ENCODE data around the gene AOPEP.

DNA sequence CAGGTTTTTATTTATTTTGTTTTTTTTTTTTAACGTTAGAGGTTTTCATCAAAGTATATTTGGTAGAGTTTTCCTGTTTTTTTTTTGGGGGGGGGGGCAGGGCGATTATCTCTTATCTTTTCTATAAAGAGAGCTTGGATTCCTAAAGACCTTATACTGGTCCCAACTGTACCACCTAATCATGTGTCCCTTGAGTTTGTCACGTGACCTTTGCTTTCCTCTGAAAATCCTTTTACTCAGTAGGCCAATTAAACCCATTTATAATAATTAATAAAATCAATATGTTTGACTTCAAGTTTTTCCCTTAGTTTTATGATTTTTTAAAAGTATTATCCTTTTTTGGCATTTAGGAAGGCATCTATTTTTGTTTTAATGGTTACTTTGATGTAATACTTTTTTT is 286.4 kb downstream of the AOPEP start:
- TF ChIP-seq, protein P1, sequence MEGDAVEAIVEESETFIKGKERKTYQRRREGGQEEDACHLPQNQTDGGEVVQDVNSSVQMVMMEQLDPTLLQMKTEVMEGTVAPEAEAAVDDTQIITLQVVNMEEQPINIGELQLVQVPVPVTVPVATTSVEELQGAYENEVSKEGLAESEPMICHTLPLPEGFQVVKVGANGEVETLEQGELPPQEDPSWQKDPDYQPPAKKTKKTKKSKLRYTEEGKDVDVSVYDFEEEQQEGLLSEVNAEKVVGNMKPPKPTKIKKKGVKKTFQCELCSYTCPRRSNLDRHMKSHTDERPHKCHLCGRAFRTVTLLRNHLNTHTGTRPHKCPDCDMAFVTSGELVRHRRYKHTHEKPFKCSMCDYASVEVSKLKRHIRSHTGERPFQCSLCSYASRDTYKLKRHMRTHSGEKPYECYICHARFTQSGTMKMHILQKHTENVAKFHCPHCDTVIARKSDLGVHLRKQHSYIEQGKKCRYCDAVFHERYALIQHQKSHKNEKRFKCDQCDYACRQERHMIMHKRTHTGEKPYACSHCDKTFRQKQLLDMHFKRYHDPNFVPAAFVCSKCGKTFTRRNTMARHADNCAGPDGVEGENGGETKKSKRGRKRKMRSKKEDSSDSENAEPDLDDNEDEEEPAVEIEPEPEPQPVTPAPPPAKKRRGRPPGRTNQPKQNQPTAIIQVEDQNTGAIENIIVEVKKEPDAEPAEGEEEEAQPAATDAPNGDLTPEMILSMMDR (IDR thresholded peaks at IDR 0.05) = no peak
- TF ChIP-seq POLR2AphosphoS5 (IDR thresholded peaks at IDR 0.05) (no peak), POLR2A (IDR thresholded peaks at IDR 0.05) (no peak)

Data from suprapubic skin (tissue), 4 donors.